Activated CD4-positive, alpha-beta memory T cell treated with anti-CD3 and anti-CD28 coated beads for 36 hours (primary cell): Measurements from ENCODE around the gene DAD1. TPM values are rescaled to one million over a fixed set of nuclear protein-coding genes. Genes with fewer than 3 reads are reported as not detected.
A peak's percentile ranks its signal among the peaks of the same experiment; 100 is the strongest.

ENCODE experiments used
- CTCF ChIA-PET: fragments of 350-600 bp; sonication (Branson Sonifier 250); formaldehyde crosslinking; loops from one replicate; lab custom pipeline; 2021; ENCODE audit warnings: antibody characterized with exemption, inconsistent platforms; lab: Charles Lee
- POLR2A ChIA-PET: fragments of 350-600 bp; sonication (Branson Sonifier 250); formaldehyde crosslinking; loops from one replicate; lab custom pipeline; 2021; ENCODE audit warnings: antibody characterized with exemption; lab: Charles Lee
- DNase-seq: peaks from one replicate; pipeline ENCODE4 v3.0.0-alpha.2; 2020
- H3K27ac Mint-ChIP-seq: one replicate; pipeline ENCODE4 v1.8.0; 2021; ENCODE audit warnings: mixed read lengths
- H3K27me3 Mint-ChIP-seq: one replicate; pipeline ENCODE4 v1.8.0; 2021; ENCODE audit warnings: mixed read lengths
- H3K36me3 Mint-ChIP-seq: one replicate; pipeline ENCODE4 v1.8.0; 2021; ENCODE audit warnings: mixed read lengths
- H3K4me1 Mint-ChIP-seq: one replicate; pipeline ENCODE4 v1.8.0; 2021; ENCODE audit warnings: low read depth, mixed read lengths
- H3K4me3 Mint-ChIP-seq: one replicate; pipeline ENCODE4 v1.8.0; 2021; ENCODE audit warnings: mild to moderate bottlenecking, mixed read lengths
- H3K9me3 Mint-ChIP-seq: one replicate; pipeline ENCODE4 v1.8.0; 2021; ENCODE audit warnings: mixed read lengths
- intact Hi-C: fragments of 100-400 bp; cut with micrococcal nuclease; formaldehyde crosslinking; loops from one replicate; pipeline ENCODE4 v1.15.1; 2023
- total RNA-seq, 2 experiments: library from RNA; stranded (reverse); gene quantifications; one replicate each; pipeline ENCODE4 v1.2.3, GENCODE V29; 2021

Gene DAD1
- total RNA-seq, 2 experiments from 2014 or later: 292 to 305 TPM

GRCh38 chr14:22518073-22518472 lies 71.0 kb downstream of the DAD1 start:
- peaks cover 83% of the 10 kb centered on the region for H3K4me1 Mint-ChIP-seq
- POLR2A ChIA-PET: interaction anchor here (1.1 to 26.6 kb wide), 8 partner anchors 12 to 521 kb away, joined by 3 to 639 read pairs (median 21); no protein-coding TSS in a partner anchor
- no peak for DNase-seq
- peak overlapping the region; percentile 83 for H3K4me3 Mint-ChIP-seq
- H3K27ac Mint-ChIP-seq: peak overlapping the region; percentile 99
- peaks cover 94% of the 10 kb centered on the region for H3K36me3 Mint-ChIP-seq
- no peaks in the 10 kb centered on the region for H3K9me3 Mint-ChIP-seq
- CTCF ChIA-PET: interaction anchor here (0.9 to 2.5 kb wide), 6 partner anchors 8 to 600 kb away, joined by 3 to 8 read pairs (median 6); no protein-coding TSS in a partner anchor
- H3K27me3 Mint-ChIP-seq: no peaks in the 10 kb centered on the region
- intact Hi-C loops: no loop called here

GRCh38 chr14:22517117-22517720 lies 71.8 kb downstream of the DAD1 start:
- H3K36me3 Mint-ChIP-seq: peaks cover 93% of the 10 kb centered on the region
- ChIA-PET CTCF (interaction anchor here (1.0 to 2.5 kb wide), 6 partner anchors 9 to 599 kb away, joined by 3 to 8 read pairs (median 5); no protein-coding TSS in a partner anchor), POLR2A (interaction anchor here (0.6 to 26.6 kb wide), 11 partner anchors 12 to 354 kb away, joined by 3 to 639 read pairs (median 9); no protein-coding TSS in a partner anchor)
- peaks cover 83% of the 10 kb centered on the region for H3K4me1 Mint-ChIP-seq
- H3K27ac Mint-ChIP-seq: peak overlapping the region; percentile 99
- no peak for DNase-seq
- H3K27me3 Mint-ChIP-seq: no peaks in the 10 kb centered on the region
- intact Hi-C loops: no loop called here
- H3K9me3 Mint-ChIP-seq: no peaks in the 10 kb centered on the region
- peak overlapping the region; percentile 83 for H3K4me3 Mint-ChIP-seq

- Mint-ChIP-seq H3K27me3 (no peaks in the 10 kb centered on the region), H3K36me3 (peaks cover 94% of the 10 kb centered on the region), H3K4me1 (peaks cover 82% of the 10 kb centered on the region), H3K27ac (peak overlapping the region; percentile 99), H3K9me3 (no peaks in the 10 kb centered on the region), H3K4me3 (peak overlapping the region; percentile 83)
- no peak for DNase-seq
- intact Hi-C loops: no loop called here
- ChIA-PET POLR2A (interaction anchor here (1.2 to 26.6 kb wide), 5 partner anchors 14 to 37 kb away, joined by 3 to 639 read pairs (median 9); no protein-coding TSS in a partner anchor), CTCF (interaction anchor here (0.8 to 2.5 kb wide), 2 partner anchors 8 to 10 kb away, joined by 3 to 8 read pairs; no protein-coding TSS in a partner anchor)
Measured at GRCh38 chr14:22515929-22516328, 73.1 kb downstream of the DAD1 start.

Other genes with a start within 250 kb of the DAD1 start
- 10 to 100 TPM; 10.0 to 13.6 TPM for gene ABHD4, start 9.1 kb upstream of the DAD1 start, total RNA-seq
- gene OR6J1, start 55.1 kb upstream of the DAD1 start, total RNA-seq: not detected
- 100 to 1,000 TPM; 131 to 136 TPM for gene OXA1L, start 177.5 kb upstream of the DAD1 start, total RNA-seq
- gene SLC7A7, start 226.2 kb upstream of the DAD1 start, total RNA-seq: under 1 TPM; 0.10 to 0.34 TPM
- gene MRPL52, start 240.7 kb upstream of the DAD1 start, total RNA-seq: 100 to 1,000 TPM; 152 to 156 TPM
- gene MMP14, start 247.4 kb upstream of the DAD1 start, total RNA-seq: 1 to 10 TPM; 1.1 to 1.4 TPM